ENCODE results near the gene HS1BP3.

Gene HS1BP3

GRCh38 chr2:20615466-20616241 is 35.2 kb downstream of the HS1BP3 start:
- DNase-seq, result no peak

- DNase-seq, result no peak
Measured at GRCh38 chr2:20615068-20615465, 35.8 kb downstream of the HS1BP3 start.

GRCh38 chr2:20614201-20615067 is 36.5 kb downstream of the HS1BP3 start:
- no peak for DNase-seq

- no peak for DNase-seq
Measured at GRCh38 chr2:20612925-20613916, 37.7 kb downstream of the HS1BP3 start.

GRCh38 chr2:20611844-20612356 is 39.0 kb downstream of the HS1BP3 start:
- DNase-seq, result no peak

GRCh38 chr2:20611077-20611843 is 39.6 kb downstream of the HS1BP3 start:
- no peak for DNase-seq

GRCh38 chr2:20609995-20610357 is 40.9 kb downstream of the HS1BP3 start:
- no peak for DNase-seq

- DNase-seq, result no peak
Measured at GRCh38 chr2:20609349-20609994, 41.4 kb downstream of the HS1BP3 start.

GRCh38 chr2:20608666-20609348 is 42.1 kb downstream of the HS1BP3 start:
- no peak for DNase-seq

GRCh38 chr2:20607446-20607845 is 43.5 kb downstream of the HS1BP3 start:
- no peak for DNase-seq

GRCh38 chr2:20606198-20606597 is 44.7 kb downstream of the HS1BP3 start:
- DNase-seq, result no peak

GRCh38 chr2:20604951-20605381 is 45.9 kb downstream of the HS1BP3 start:
- no peak for DNase-seq

GRCh38 chr2:20604401-20604911 is 46.4 kb downstream of the HS1BP3 start:
- DNase-seq, result no peak

- no peak for DNase-seq
Measured at GRCh38 chr2:20603791-20604190, 47.1 kb downstream of the HS1BP3 start.

- no peak for DNase-seq
Measured at GRCh38 chr2:20602803-20603202, 48.1 kb downstream of the HS1BP3 start.

- DNase-seq, result no peak
Measured at GRCh38 chr2:20600756-20601325, 50.1 kb downstream of the HS1BP3 start.

- DNase-seq, result no peak
Measured at GRCh38 chr2:20599861-20600461, 50.9 kb downstream of the HS1BP3 start.

GRCh38 chr2:20599001-20599600 is 51.8 kb downstream of the HS1BP3 start:
- no peak for DNase-seq

- DNase-seq, result no peak
Measured at GRCh38 chr2:20597860-20598183, 53.1 kb downstream of the HS1BP3 start.
